NB4 (cell line): Measurements from ENCODE around the gene DNAI4.

Source experiments
- DNase-seq: peaks from one replicate; pipeline ENCODE4 v3.0.0; 2010; ENCODE audit warnings: low read depth
- H3K4me3 ChIP-seq: one replicate; pipeline ENCODE4 v1.5.1; 2011; ENCODE audit warnings: mild to moderate bottlenecking, low read depth, low read length, moderate library complexity
- MYC ChIP-seq: IDR thresholded peaks from 2 replicates; pipeline ENCODE4 v1.6.1; 2011; ENCODE audit warnings: low read depth, low read length
- POLR2A ChIP-seq: IDR thresholded peaks from 2 replicates; pipeline ENCODE4 v1.6.1; 2011; ENCODE audit warnings: mild to moderate bottlenecking; ENCODE audit not compliant: insufficient read length; ENCODE audit errors: extremely low read depth
- TF ChIP-seq, protein P1 (sequence below): IDR thresholded peaks from one replicate; pipeline ENCODE4 v1.5.1; 2012; ENCODE audit warnings: low read depth, low read length
- TF ChIP-seq, protein P2 (sequence below): IDR thresholded peaks from 2 replicates; pipeline ENCODE4 v1.6.1; 2011; ENCODE audit warnings: low read depth, low read length

Gene DNAI4

DNA sequence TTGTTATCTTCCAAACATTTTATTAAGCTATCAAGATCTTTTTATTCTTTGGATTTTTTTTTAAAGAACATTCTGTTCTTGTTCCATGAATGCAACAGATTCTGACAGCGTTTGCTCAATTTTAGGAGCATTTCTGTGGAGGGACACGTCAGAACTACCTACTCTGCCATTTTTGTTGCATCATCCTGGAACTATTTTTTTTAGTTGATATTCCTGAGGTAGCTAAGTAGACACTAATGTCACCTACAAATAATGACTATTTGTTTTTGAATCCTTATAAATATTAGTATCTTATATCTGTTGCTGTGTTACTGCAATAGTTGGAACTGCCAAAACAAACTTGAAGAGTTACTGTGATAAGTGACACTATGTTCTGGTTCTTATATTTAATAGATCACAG lies 57.2 kb downstream of the DNAI4 start:
- no peak for DNase-seq
- TF ChIP-seq MYC (no peak), POLR2A (no peak)
- TF ChIP-seq, protein P1, sequence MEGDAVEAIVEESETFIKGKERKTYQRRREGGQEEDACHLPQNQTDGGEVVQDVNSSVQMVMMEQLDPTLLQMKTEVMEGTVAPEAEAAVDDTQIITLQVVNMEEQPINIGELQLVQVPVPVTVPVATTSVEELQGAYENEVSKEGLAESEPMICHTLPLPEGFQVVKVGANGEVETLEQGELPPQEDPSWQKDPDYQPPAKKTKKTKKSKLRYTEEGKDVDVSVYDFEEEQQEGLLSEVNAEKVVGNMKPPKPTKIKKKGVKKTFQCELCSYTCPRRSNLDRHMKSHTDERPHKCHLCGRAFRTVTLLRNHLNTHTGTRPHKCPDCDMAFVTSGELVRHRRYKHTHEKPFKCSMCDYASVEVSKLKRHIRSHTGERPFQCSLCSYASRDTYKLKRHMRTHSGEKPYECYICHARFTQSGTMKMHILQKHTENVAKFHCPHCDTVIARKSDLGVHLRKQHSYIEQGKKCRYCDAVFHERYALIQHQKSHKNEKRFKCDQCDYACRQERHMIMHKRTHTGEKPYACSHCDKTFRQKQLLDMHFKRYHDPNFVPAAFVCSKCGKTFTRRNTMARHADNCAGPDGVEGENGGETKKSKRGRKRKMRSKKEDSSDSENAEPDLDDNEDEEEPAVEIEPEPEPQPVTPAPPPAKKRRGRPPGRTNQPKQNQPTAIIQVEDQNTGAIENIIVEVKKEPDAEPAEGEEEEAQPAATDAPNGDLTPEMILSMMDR, result no peak

DNA sequence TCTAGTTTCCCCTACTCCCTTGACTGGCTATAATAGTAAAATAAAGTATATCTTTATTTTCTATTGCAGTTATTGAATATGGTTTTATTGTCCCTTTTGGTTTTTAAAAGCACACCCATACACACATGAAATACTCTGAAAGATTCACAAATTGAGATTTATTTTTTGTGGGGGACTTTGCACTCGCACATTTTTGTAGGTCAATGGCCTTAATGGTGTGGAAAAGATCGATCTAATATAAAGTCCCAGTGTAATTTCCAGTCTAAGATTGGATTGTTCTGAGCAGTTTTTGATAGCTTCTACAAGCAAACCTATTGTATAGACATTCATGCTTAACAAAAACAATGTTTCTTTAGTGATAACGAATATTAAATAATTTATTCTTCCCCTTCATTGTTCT lies 64.1 kb downstream of the DNAI4 start:
- TF ChIP-seq MYC (no peak), POLR2A (no peak)
- TF ChIP-seq, protein P1, result no peak
- TF ChIP-seq, protein P2, sequence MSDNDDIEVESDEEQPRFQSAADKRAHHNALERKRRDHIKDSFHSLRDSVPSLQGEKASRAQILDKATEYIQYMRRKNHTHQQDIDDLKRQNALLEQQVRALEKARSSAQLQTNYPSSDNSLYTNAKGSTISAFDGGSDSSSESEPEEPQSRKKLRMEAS, result no peak
- DNase-seq, result no peak
- H3K4me3 ChIP-seq, result no peak overlapping the region

More for the DNA sequence above, 57.2 kb downstream of the DNAI4 start:
- no peak overlapping the region for H3K4me3 ChIP-seq

DNA sequence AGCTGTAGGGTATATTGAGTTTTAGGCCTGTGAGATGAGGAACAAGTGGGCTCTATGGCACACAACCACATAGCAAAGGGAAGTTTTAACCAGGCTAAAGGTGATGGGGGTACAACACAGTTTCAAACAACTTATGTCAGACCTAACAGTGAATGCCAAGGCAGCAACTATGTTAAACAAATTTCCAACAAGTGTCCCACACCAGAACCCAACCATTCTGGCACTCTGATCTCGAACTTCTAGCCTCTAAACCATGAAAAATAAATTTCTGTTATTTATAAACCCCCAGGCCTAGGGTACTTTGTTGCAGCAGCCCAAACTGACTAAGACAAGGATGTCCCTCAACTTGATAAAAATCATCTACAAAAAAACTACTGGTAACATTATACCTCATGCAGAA lies 71.3 kb downstream of the DNAI4 start:
- TF ChIP-seq, protein P2, result no peak
- no peak for TF ChIP-seq MYC
- TF ChIP-seq, protein P1, result no peak
- TF ChIP-seq POLR2A, result no peak
- DNase-seq, result no peak
- no peak overlapping the region for H3K4me3 ChIP-seq

DNA sequence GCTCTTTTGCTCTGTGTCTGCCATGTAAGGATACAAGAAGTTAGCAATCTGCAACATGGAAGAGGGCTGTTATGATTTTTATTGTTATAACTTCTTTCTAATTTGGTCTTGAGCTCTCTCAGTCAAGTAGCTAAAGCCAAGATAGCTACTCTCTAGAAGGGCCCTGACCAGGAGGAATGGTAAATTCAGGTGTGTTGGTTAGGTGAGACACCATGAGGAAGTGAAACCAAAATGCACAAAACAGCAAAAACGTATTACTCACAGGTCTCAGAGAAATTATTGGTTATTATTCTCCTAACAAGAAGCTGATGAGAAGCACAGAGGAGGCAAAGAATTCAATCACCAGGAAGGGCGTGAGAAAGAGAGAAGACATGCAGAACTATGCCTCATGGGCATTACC lies 71.8 kb downstream of the DNAI4 start:
- H3K4me3 ChIP-seq, result no peak overlapping the region
- TF ChIP-seq, protein P2, result no peak
- TF ChIP-seq, protein P1, result no peak
- TF ChIP-seq MYC, result no peak
- no peak for TF ChIP-seq POLR2A
- DNase-seq, result no peak

DNA sequence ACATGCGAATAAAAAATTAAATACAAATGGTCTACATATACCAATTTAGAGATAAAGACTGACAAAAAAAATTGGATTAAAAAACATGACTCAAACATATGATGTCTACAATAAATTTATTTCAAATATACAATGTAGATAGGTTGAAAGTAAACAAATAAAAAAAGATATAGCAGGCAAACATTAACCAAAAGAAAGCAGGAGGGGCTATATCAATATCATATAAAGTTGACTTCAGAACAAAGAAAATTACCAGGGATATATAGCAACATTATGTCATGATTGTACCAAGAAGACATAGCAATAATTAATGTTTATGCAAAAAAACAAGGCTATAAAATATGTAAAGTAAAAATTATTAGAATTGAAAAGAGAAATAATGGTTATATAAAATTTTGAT lies 73.7 kb downstream of the DNAI4 start:
- DNase-seq, result no peak
- no peak overlapping the region for H3K4me3 ChIP-seq
- TF ChIP-seq, protein P1, result no peak
- TF ChIP-seq MYC (no peak), POLR2A (no peak)
- TF ChIP-seq, protein P2, result no peak

DNA sequence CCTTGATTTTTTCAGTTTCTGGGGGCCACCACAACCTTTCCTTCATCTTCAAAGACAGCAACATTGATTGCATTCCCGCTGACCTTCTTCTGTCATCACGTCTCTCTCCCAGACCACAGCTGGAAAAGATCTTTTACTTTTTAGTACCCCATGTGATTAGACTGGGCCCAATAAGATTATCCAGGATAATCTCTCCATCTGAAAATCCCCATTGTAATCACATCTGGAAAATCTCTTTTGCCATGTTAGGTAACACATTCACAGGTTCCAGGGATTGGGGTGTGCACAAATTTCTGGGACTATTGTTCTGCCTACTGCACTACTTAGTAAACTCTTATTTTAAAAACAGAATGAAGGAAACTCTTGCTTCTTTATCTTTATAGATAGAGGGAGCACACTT lies 76.5 kb downstream of the DNAI4 start:
- DNase-seq, result no peak
- H3K4me3 ChIP-seq, result no peak overlapping the region

More for the DNA sequence above, 76.5 kb downstream of the DNAI4 start:
- TF ChIP-seq, protein P1, result no peak
- TF ChIP-seq, protein P2, result no peak
- TF ChIP-seq MYC (no peak), POLR2A (no peak)
